HCT116 (cell line): ENCODE measurements around the gene DDRGK1. TPM values are rescaled to one million over a fixed set of nuclear protein-coding genes. Genes with fewer than 3 reads are reported as not detected.

Source experiments
- ATAC-seq: fragments of 200-7000 bp; cut with Tn5 transposase; 2 replicates; pipeline ENCODE4 v1.9.1; 2020; ENCODE audit warnings: mild to moderate bottlenecking, moderate library complexity
- BruUV-seq: library from RNA; stranded (reverse); fragments of 400-500 nt; replicated peaks from 2 replicates; lab custom pipeline; 2021; lab: Mats Ljungman, UMichigan
- CTCF ChIA-PET: fragments of 300-600 bp; sonication (Branson Sonifier 250); formaldehyde crosslinking; loops from one replicate; lab custom pipeline; 2021; ENCODE audit warnings: antibody characterized with exemption; lab: Charles Lee
- POLR2A ChIA-PET: fragments of 300-600, 350-600 bp; sonication (Branson Sonifier 250); formaldehyde crosslinking; loops from one replicate; lab custom pipeline; 2021; ENCODE audit warnings: antibody characterized with exemption; lab: Charles Lee
- RAD21 ChIA-PET, 2 experiments: fragments of 300-600 bp; sonication (Branson Sonifier 250); formaldehyde crosslinking; loops; one replicate each; lab custom pipeline; 2023; ENCODE audit warnings: low total read pairs in 2 of 2; ENCODE audit not compliant: uncharacterized antibody in 2 of 2, unreplicated experiment in 2 of 2, low non-redundant PET in 1 of 2; lab: Charles Lee
- DNase-seq: peaks from one replicate; pipeline ENCODE4 v3.0.0-alpha.2; 2010; ENCODE audit warnings: low read depth, low spot score
- H2AFZ ChIP-seq: fragments of 200-600 bp; shearing (Covaris generic), sonication (generic); 2 replicates; pipeline ENCODE4 v1.6.1; 2017; ENCODE audit warnings: low read depth, mixed run types, mixed read lengths, antibody characterized with exemption, low read length; ENCODE audit not compliant: poor library complexity, severe bottlenecking
- H3K27ac ChIP-seq: 2 replicates; pipeline ENCODE4 v1.5.1; 2012; ENCODE audit warnings: low read depth, low read length
- H3K27me3 ChIP-seq: fragments of 200-600 bp; sonication (generic); 2 replicates; pipeline ENCODE4 v1.6.1; 2016; ENCODE audit warnings: mixed run types, low read length, mixed read lengths; ENCODE audit not compliant: insufficient read depth
- H3K36me3 ChIP-seq, 2 experiments: fragments of 200-500 bp in 1 of 2; fragments of 200-600 bp in 1 of 2; sonication (Bioruptor generic) in 1 of 2; sonication (generic) in 1 of 2; 2 replicates each; pipeline versions ENCODE4 v1.5.1 to v1.6.1; 2014 to 2016; ENCODE audit warnings: low read length in 2 of 2, inconsistent platforms in 1 of 2, mixed read lengths in 1 of 2, mixed run types in 1 of 2; ENCODE audit not compliant: insufficient read depth in 2 of 2, control insufficient read depth in 1 of 2
- H3K4me1 ChIP-seq, 2 experiments: fragments of 200-600 bp in 1 of 2; sonication (generic) in 1 of 2; 2 replicates each; pipeline versions ENCODE4 v1.5.1 to v1.6.1; 2012 to 2017; ENCODE audit warnings: low read length in 2 of 2, inconsistent platforms in 1 of 2, mild to moderate bottlenecking in 1 of 2, mixed read lengths in 1 of 2, mixed run types in 1 of 2, moderate library complexity in 1 of 2; ENCODE audit not compliant: insufficient read depth in 2 of 2, control insufficient read depth in 1 of 2
- H3K4me2 ChIP-seq: fragments of 200-600 bp; sonication (generic); 2 replicates; pipeline ENCODE4 v1.6.1; 2017; ENCODE audit warnings: mixed run types, low read length, mixed read lengths
- H3K4me3 ChIP-seq, 2 experiments: fragments of 200-600 bp in 1 of 2; sonication (generic) in 1 of 2; replicated peaks in 1 of 2; 2 replicates each; pipeline ENCODE4 v1.5.1; 2011 to 2016; ENCODE audit warnings: low read length in 2 of 2, control low read depth in 1 of 2, low read depth in 1 of 2, mild to moderate bottlenecking in 1 of 2, mixed read lengths in 1 of 2, mixed run types in 1 of 2
- H3K79me2 ChIP-seq: fragments of 200-600 bp; sonication (generic); 2 replicates; pipeline ENCODE4 v1.6.1; 2017; ENCODE audit warnings: mild to moderate bottlenecking, mixed run types, low read length, moderate library complexity, mixed read lengths; ENCODE audit not compliant: insufficient read depth
- H3K9ac ChIP-seq: fragments of 200-600 bp; sonication (generic); 2 replicates; pipeline ENCODE4 v1.6.1; 2016; ENCODE audit warnings: low read length, mixed read lengths
- H3K9me2 ChIP-seq: fragments of 200-600 bp; sonication (generic), shearing (Covaris generic); 2 replicates; pipeline ENCODE4 v1.6.1; 2017; ENCODE audit warnings: mixed run types, mild to moderate bottlenecking, moderate library complexity; ENCODE audit not compliant: insufficient read depth
- H3K9me3 ChIP-seq, 2 experiments: fragments of 200-500 bp in 1 of 2; fragments of 200-600 bp in 1 of 2; sonication (Bioruptor generic) in 1 of 2; sonication (generic) in 1 of 2; 2 replicates each; pipeline ENCODE4 v1.6.1; 2014 to 2017; ENCODE audit warnings: low read length in 2 of 2, mixed read lengths in 2 of 2, inconsistent platforms in 1 of 2, low read depth in 1 of 2, mild to moderate bottlenecking in 1 of 2, mixed run types in 1 of 2, moderate library complexity in 1 of 2; ENCODE audit not compliant: control insufficient read depth in 1 of 2, insufficient read depth in 1 of 2
- H4K20me1 ChIP-seq: fragments of 200-600 bp; sonication (generic), shearing (Covaris generic); 2 replicates; pipeline ENCODE4 v1.6.1; 2017; ENCODE audit warnings: mixed run types, mild to moderate bottlenecking, moderate library complexity; ENCODE audit not compliant: insufficient read depth
- CEBPB ChIP-seq: IDR thresholded peaks from 2 replicates; pipeline ENCODE4 v1.6.1; 2012; ENCODE audit warnings: low read depth
- ELF1 ChIP-seq: IDR thresholded peaks from 2 replicates; pipeline ENCODE4 v1.6.1; 2012; ENCODE audit warnings: low read depth, borderline replicate concordance
- FOSL1 ChIP-seq: IDR thresholded peaks from 2 replicates; pipeline ENCODE4 v1.6.1; 2012; ENCODE audit warnings: low read depth
- JUND ChIP-seq: IDR thresholded peaks from 2 replicates; pipeline ENCODE4 v1.6.1; 2012
- MAX ChIP-seq: IDR thresholded peaks from 2 replicates; pipeline ENCODE4 v1.6.1; 2012
- RAD21 ChIP-seq: IDR thresholded peaks from 2 replicates; pipeline ENCODE4 v1.6.1; 2012; ENCODE audit warnings: low read depth, mild to moderate bottlenecking
- REST ChIP-seq: IDR thresholded peaks from 2 replicates; pipeline ENCODE4 v1.6.1; 2012; ENCODE audit warnings: low read depth
- SP1 ChIP-seq: IDR thresholded peaks from 2 replicates; pipeline ENCODE4 v1.6.1; 2012; ENCODE audit warnings: low read depth
- YY1 ChIP-seq: IDR thresholded peaks from 2 replicates; pipeline ENCODE4 v1.6.1; 2011; ENCODE audit warnings: low read length, low read depth, moderate library complexity, mild to moderate bottlenecking; ENCODE audit not compliant: insufficient replicate concordance; ENCODE audit errors: extremely low read depth
- ZBTB33 ChIP-seq: IDR thresholded peaks from 2 replicates; pipeline ENCODE4 v1.6.1; 2011; ENCODE audit warnings: mild to moderate bottlenecking, low read length, moderate library complexity; ENCODE audit not compliant: insufficient replicate concordance; ENCODE audit errors: extremely low read depth
- intact Hi-C: fragments of 100-400 bp; cut with micrococcal nuclease; formaldehyde crosslinking; loops from 2 replicates; pipeline ENCODE4 v1.10.0; 2022
- total RNA-seq: library from RNA; stranded (reverse); gene quantifications from one replicate; pipeline ENCODE4 v1.2.1, GENCODE V29; 2021; ENCODE audit not compliant: unreplicated experiment

Gene DDRGK1
- total RNA-seq, 1 experiment from 2014 or later, result 45.8 TPM

GRCh38 chr20:3162080-3162611 is 42.3 kb downstream of the DDRGK1 start:
- Histone ChIP-seq H3K9ac (no peak overlapping the region), H3K9me2 (no peaks in the 10 kb centered on the region)
- CTCF ChIA-PET, result no interaction called here

More at GRCh38 chr20:3162080-3162611, 42.3 kb downstream of the DDRGK1 start:
- no TSS peak for BruUV-seq
- Histone ChIP-seq H3K79me2 (peaks cover 25% of the 10 kb centered on the region), H2AFZ (no peak overlapping the region), H3K4me1 (peaks cover 10 to 30% of the 10 kb centered on the region in 2 experiments), H3K27ac (no peak overlapping the region), H3K4me3 (no peak overlapping the region), H3K36me3 (0 out of 4 replicates have a peak, but pooled peaks cover 0 to 5% of the 10 kb centered on the region in 2 experiments)
- no peak for ATAC-seq
- TF ChIP-seq JUND, result no peak
- no peak for TF ChIP-seq FOSL1
- TF ChIP-seq RAD21, result no peak
- no peak for TF ChIP-seq MAX
- TF ChIP-seq ZBTB33, result no peak
- no peak for TF ChIP-seq CEBPB
- no peak for TF ChIP-seq REST
- TF ChIP-seq ELF1, result no peak
- no peak for TF ChIP-seq SP1
- TF ChIP-seq YY1, result no peak
- TF ChIP-seq, all 23 proteins: peak for 0
- POLR2A ChIA-PET, result no interaction called here
- no peaks in the 10 kb centered on the region for H3K9me3 ChIP-seq
- no peaks in the 10 kb centered on the region for H3K27me3 ChIP-seq
- RAD21 ChIA-PET, result no interaction called here
- intact Hi-C loops, result no loop called here
- no peak for DNase-seq
- H4K20me1 ChIP-seq, result peaks cover 10% of the 10 kb centered on the region; the same call in 1 of the 2 replicates
- no peak overlapping the region for H3K4me2 ChIP-seq
